ENCODE data around the gene IGFBPL1. TPM values are rescaled to one million over a fixed set of nuclear protein-coding genes. Genes with fewer than 3 reads are reported as not detected.
A peak's percentile ranks its signal among the peaks of the same experiment; 100 is the strongest.

The IGFBPL1 gene
- total and polyA plus RNA-seq, 2 of the 13 experiments (the other 11 are each of a cell fraction or from before 2014, with no cell fraction given): 0.24 TPM; not detected in 1

DNA sequence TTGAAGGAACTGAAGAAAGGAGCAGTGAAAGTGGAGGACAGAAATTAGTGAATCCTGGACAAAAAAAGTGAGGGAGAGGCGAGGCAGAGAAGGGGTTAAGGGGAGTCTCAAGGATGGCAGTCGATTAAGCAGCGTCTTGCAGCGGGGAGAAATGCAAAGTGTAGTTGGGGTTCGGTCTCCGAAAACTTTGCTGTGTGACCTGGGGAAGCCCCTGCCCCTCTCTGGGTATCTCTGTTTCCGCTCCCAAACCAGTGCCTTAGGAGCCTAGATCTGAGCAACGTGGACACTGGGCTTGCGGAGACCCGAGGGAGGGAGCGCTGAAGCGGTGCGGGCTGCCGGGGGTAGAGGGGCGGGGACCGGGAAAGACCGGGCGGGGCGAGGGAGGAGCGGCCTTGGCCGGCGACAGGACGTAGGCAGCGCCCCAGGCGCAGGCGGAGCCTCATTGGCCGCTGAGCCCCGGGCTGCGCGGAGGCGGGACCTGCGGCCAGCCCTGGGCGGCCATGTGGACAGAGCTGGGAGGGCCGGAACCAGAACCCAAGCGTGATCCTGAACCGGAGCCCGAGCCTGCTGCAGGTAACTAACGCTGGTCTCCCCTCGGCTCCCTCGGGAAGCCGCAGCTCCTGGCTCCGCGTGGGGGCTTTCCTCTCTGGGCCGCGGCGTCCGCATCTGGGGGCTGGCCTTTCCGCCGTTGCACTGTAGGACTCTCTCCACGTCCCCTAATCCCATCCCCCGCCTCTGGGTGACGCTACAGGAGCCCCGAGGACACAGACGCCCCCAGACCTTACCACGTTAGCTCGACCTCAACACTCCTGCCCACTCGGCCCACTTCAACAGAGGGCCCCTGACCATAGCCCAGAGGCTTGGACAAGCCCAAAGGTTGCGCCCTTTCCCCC, 31.8 kb downstream of the IGFBPL1 start, which contains the start of gene ALDH1B1 (continued):
- TF ChIP-seq, protein P1, sequence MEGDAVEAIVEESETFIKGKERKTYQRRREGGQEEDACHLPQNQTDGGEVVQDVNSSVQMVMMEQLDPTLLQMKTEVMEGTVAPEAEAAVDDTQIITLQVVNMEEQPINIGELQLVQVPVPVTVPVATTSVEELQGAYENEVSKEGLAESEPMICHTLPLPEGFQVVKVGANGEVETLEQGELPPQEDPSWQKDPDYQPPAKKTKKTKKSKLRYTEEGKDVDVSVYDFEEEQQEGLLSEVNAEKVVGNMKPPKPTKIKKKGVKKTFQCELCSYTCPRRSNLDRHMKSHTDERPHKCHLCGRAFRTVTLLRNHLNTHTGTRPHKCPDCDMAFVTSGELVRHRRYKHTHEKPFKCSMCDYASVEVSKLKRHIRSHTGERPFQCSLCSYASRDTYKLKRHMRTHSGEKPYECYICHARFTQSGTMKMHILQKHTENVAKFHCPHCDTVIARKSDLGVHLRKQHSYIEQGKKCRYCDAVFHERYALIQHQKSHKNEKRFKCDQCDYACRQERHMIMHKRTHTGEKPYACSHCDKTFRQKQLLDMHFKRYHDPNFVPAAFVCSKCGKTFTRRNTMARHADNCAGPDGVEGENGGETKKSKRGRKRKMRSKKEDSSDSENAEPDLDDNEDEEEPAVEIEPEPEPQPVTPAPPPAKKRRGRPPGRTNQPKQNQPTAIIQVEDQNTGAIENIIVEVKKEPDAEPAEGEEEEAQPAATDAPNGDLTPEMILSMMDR (CRISPR knock-in tag; IDR thresholded peaks at IDR 0.05): peak; percentile 67
- TF ChIP-seq, protein P2, sequence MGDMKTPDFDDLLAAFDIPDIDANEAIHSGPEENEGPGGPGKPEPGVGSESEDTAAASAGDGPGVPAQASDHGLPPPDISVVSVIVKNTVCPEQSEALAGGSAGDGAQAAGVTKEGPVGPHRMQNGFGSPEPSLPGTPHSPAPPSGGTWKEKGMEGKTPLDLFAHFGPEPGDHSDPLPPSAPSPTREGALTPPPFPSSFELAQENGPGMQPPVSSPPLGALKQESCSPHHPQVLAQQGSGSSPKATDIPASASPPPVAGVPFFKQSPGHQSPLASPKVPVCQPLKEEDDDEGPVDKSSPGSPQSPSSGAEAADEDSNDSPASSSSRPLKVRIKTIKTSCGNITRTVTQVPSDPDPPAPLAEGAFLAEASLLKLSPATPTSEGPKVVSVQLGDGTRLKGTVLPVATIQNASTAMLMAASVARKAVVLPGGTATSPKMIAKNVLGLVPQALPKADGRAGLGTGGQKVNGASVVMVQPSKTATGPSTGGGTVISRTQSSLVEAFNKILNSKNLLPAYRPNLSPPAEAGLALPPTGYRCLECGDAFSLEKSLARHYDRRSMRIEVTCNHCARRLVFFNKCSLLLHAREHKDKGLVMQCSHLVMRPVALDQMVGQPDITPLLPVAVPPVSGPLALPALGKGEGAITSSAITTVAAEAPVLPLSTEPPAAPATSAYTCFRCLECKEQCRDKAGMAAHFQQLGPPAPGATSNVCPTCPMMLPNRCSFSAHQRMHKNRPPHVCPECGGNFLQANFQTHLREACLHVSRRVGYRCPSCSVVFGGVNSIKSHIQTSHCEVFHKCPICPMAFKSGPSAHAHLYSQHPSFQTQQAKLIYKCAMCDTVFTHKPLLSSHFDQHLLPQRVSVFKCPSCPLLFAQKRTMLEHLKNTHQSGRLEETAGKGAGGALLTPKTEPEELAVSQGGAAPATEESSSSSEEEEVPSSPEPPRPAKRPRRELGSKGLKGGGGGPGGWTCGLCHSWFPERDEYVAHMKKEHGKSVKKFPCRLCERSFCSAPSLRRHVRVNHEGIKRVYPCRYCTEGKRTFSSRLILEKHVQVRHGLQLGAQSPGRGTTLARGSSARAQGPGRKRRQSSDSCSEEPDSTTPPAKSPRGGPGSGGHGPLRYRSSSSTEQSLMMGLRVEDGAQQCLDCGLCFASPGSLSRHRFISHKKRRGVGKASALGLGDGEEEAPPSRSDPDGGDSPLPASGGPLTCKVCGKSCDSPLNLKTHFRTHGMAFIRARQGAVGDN (CRISPR knock-in tag; IDR thresholded peaks at IDR 0.05): peak; percentile 96
- TF ChIP-seq THYN1 (CRISPR knock-in tag; IDR thresholded peaks at IDR 0.05; ENCODE audit: borderline replicate concordance, low read depth): no peak
- TF ChIP-seq, protein P3, sequence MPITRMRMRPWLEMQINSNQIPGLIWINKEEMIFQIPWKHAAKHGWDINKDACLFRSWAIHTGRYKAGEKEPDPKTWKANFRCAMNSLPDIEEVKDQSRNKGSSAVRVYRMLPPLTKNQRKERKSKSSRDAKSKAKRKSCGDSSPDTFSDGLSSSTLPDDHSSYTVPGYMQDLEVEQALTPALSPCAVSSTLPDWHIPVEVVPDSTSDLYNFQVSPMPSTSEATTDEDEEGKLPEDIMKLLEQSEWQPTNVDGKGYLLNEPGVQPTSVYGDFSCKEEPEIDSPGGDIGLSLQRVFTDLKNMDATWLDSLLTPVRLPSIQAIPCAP (CRISPR knock-in tag; IDR thresholded peaks at IDR 0.05; ENCODE audit: low read depth): no peak
- no peak for TF ChIP-seq BCL6 (CRISPR knock-in tag; IDR thresholded peaks at IDR 0.05)
- no peak for TF ChIP-seq ZNF720 (CRISPR knock-in tag; IDR thresholded peaks at IDR 0.05)
- no peak for TF ChIP-seq ZFP36L1 (CRISPR knock-in tag; IDR thresholded peaks at IDR 0.05)
- TF ChIP-seq ATAD3A (CRISPR knock-in tag; IDR thresholded peaks at IDR 0.05): no peak
- peak; percentile 73; the same call in 1 of the 2 replicates for TF ChIP-seq MED13 (CRISPR knock-in tag; IDR thresholded peaks at IDR 0.05)
- no peak; the same call in 1 of the 2 replicates for TF ChIP-seq ZNF605 (CRISPR knock-in tag; IDR thresholded peaks at IDR 0.05)
- peak; percentile 80 for TF ChIP-seq TBX2 (CRISPR knock-in tag; IDR thresholded peaks at IDR 0.05; ENCODE audit: borderline replicate concordance)
- TF ChIP-seq KMT2B (CRISPR knock-in tag; IDR thresholded peaks at IDR 0.05): peak; percentile 43; the same call in 1 of the 2 replicates
- no peak for TF ChIP-seq SP140L (CRISPR knock-in tag; IDR thresholded peaks at IDR 0.05; ENCODE audit: borderline replicate concordance)
- peak; percentile 96 for TF ChIP-seq MXD4 (CRISPR knock-in tag; IDR thresholded peaks at IDR 0.05)
- TF ChIP-seq MAFK (conservative IDR thresholded peaks at IDR 0.05 in 1 of 2, IDR thresholded peaks at IDR 0.05 in 1 of 2; ENCODE audit: low read length in 2 of 2): no peak
- no peak for TF ChIP-seq ZNF34 (CRISPR knock-in tag; IDR thresholded peaks at IDR 0.05; ENCODE audit: borderline replicate concordance)
- TF ChIP-seq PHF5A (CRISPR knock-in tag; IDR thresholded peaks at IDR 0.05; ENCODE audit: low read depth, unreplicated experiment): no peak
- TF ChIP-seq ZNF557 (CRISPR knock-in tag; IDR thresholded peaks at IDR 0.05): 0 out of 2 replicates have a peak, but pooled peaks have one; percentile 32
- TF ChIP-seq, protein P4, sequence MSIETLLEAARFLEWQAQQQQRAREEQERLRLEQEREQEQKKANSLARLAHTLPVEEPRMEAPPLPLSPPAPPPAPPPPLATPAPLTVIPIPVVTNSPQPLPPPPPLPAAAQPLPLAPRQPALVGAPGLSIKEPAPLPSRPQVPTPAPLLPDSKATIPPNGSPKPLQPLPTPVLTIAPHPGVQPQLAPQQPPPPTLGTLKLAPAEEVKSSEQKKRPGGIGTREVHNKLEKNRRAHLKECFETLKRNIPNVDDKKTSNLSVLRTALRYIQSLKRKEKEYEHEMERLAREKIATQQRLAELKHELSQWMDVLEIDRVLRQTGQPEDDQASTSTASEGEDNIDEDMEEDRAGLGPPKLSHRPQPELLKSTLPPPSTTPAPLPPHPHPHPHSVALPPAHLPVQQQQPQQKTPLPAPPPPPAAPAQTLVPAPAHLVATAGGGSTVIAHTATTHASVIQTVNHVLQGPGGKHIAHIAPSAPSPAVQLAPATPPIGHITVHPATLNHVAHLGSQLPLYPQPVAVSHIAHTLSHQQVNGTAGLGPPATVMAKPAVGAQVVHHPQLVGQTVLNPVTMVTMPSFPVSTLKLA (IDR thresholded peaks at IDR 0.05): no peak
- no peak for TF ChIP-seq ZBTB21 (CRISPR knock-in tag; IDR thresholded peaks at IDR 0.05)
- no peak for TF ChIP-seq ZEB1 (IDR thresholded peaks at IDR 0.05; ENCODE audit: insufficient replicate concordance, low read depth)
- TF ChIP-seq BHLHE40 (IDR thresholded peaks at IDR 0.05; ENCODE audit: low read length): no peak

Data from HepG2 (cell line).